ENCODE data around the gene KRTCAP2. TPM values are rescaled to one million over a fixed set of nuclear protein-coding genes. Genes with fewer than 3 reads are reported as not detected.
A peak's percentile ranks its signal among the peaks of the same experiment; 100 is the strongest.

Gene KRTCAP2
- total RNA-seq, 4 donors from 2014 or later = 48.6 to 109 (median 97.6) TPM

- 88 to 97% methylated on average over 3 of the region's 3 CpGs for WGBS, 2 donors
- intact Hi-C loops (cut with DNase I; ENCODE audit: low total_unique reads) = no loop called here
- TF ChIP-seq POLR2A (IDR thresholded peaks at IDR 0.05) = no peak
- TF ChIP-seq, protein P1, sequence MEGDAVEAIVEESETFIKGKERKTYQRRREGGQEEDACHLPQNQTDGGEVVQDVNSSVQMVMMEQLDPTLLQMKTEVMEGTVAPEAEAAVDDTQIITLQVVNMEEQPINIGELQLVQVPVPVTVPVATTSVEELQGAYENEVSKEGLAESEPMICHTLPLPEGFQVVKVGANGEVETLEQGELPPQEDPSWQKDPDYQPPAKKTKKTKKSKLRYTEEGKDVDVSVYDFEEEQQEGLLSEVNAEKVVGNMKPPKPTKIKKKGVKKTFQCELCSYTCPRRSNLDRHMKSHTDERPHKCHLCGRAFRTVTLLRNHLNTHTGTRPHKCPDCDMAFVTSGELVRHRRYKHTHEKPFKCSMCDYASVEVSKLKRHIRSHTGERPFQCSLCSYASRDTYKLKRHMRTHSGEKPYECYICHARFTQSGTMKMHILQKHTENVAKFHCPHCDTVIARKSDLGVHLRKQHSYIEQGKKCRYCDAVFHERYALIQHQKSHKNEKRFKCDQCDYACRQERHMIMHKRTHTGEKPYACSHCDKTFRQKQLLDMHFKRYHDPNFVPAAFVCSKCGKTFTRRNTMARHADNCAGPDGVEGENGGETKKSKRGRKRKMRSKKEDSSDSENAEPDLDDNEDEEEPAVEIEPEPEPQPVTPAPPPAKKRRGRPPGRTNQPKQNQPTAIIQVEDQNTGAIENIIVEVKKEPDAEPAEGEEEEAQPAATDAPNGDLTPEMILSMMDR (IDR thresholded peaks at IDR 0.05) = no peak
- H3K4me3 ChIP-seq (ENCODE audit: low read depth, poor library complexity, severe bottlenecking) = no peak overlapping the region
- DNase-seq (ENCODE audit: low spot score in 2 of 2) = no peak
Measured at GRCh38 chr1:155145491-155145890, 27.6 kb downstream of the KRTCAP2 start.

DNA sequence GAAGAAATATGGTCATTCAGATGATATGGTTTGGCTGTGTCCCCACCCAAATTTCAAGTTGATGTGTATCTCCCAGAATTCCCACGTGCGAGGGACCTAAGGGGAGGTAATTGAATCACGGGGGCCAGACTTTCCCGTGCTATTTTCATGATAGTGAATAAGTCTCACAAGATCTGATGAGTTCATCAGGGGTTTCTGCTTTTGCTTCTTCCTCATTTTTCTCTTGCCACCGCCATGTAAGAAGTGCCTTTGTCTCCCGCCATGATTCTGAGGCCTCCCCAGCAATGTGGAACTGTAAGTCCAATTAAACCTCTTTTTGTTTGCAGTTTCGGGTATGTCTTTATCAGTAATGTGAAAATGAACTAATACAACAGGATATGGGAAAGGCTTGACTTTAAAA, 31.4 kb downstream of the KRTCAP2 start:
- H3K4me3 ChIP-seq (ENCODE audit: low read depth, poor library complexity, severe bottlenecking) = no peak overlapping the region
- no peak for TF ChIP-seq POLR2A (IDR thresholded peaks at IDR 0.05)
- TF ChIP-seq, protein P1 (IDR thresholded peaks at IDR 0.05) = no peak
- 83 to 87% methylated on average over 7 of the region's 7 CpGs for WGBS, 2 donors
- DNase-seq (ENCODE audit: low spot score in 2 of 2) = no peak
- intact Hi-C loops (cut with DNase I; ENCODE audit: low total_unique reads) = no loop called here

DNA sequence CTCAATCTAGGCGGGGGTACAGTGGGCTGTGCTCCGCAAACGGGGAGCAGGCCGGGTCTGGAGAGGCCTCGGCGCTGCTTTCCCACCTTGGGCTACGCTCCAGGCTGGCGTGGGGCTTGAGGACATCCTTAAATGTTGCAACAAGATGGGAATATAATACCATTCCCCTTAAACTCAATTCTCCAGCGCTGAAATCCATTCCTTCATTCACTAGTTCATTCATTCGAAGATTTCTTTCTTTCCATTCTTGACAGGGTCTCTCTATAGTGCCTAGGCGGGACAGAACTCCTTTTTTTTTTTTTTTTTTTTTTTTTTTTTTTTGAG, 32.5 kb downstream of the KRTCAP2 start:
- intact Hi-C loops (cut with DNase I; ENCODE audit: low total_unique reads) = no loop called here
- DNase-seq (ENCODE audit: low spot score in 2 of 2) = no peak
- no peak overlapping the region for H3K4me3 ChIP-seq (ENCODE audit: low read depth, poor library complexity, severe bottlenecking)
- TF ChIP-seq POLR2A (IDR thresholded peaks at IDR 0.05) = no peak
- TF ChIP-seq, protein P1 (IDR thresholded peaks at IDR 0.05) = no peak
- 6 to 7% methylated on average over 11 of the region's 11 CpGs for WGBS, 2 donors

DNA sequence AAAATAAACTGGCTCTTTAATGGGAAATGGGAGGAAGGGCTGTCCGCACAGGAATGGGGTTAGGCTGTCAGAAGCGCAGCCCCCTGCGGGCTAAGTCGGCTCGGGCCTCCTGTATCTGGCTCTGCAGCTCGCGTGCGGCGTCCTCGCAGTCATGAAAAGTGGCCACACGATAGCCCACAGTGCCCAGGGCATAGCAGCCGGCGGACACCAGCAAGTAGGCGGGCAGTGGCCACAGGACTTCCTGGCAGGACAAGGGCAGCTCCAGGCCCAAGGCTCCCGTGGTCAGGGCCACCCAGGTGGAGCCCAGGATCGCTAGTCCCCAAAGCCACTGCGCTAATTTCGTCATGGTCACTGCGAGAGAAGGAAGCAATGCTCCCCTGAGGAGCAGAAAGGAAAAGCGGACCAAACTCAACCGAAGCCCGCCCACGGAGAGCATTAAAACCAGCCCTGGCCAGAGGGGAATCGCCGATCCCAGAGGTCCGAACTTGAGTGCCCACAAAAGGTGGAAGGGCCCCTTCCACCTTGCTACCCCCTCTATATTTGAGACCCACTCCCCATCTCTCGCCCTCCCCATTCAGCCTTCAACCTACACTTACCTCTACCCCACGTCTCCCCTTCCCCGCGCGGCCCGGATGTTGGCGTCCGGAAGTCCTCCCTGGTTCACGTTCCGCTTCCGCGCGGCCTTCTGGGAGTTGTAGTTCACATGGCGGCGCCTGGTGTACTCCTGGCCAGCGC, 33.0 kb downstream of the KRTCAP2 start, which contains the start of gene DPM3:
TSS of gene DPM3 (minus strand) at position 637 of the 735 bp plus-strand sequence. CDS start at position 346, 291 bp downstream.
- WGBS, 2 donors = 0% methylated on average over 37 to 41 of the region's 42 CpGs
- peak; percentile 87 to 98 for DNase-seq (ENCODE audit: low spot score in 2 of 2)
- intact Hi-C loops (cut with DNase I; ENCODE audit: low total_unique reads) = no loop called here
- TF ChIP-seq POLR2A (IDR thresholded peaks at IDR 0.05) = no peak
- TF ChIP-seq, protein P1 (IDR thresholded peaks at IDR 0.05) = no peak
- H3K4me3 ChIP-seq (ENCODE audit: low read depth, poor library complexity, severe bottlenecking) = peak within 1 kb of the TSS; percentile 44

DNA sequence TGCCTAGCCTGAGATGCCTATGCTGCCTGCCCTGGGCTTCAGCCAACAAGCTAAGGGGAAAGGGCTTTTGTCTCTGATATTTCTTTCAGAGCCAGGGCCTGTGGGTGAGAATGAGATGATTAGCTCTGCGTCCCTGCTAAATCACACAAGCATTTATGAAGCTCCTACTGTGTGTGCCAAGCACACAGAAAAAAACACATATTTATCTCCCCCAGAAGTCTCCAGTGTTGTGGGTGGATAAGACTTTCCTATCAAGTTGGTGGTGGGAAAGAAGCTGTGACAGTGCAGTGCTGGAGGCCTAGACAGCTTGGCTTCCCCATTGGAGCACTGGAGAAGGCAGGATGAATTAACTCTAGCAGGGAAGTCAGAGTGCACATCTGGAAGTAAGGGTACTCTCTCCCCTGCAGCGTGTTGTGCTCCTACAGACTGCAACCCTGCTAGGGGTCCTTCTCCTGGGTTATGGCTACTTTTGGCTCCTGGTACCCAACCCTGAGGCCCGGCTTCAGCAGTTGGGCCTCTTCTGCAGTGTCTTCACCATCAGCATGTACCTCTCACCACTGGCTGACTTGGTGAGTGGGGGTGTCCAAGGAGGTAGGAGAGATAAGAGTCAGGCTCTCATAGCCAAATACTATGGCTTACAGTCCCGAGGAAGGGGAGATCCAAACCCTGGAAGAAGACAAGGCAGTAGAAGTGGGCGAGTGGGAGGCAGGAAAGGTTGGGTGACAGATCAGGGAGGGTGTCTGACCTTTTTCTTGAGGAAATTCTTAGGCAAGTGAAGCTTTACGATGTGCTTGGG, 35.8 kb downstream of the KRTCAP2 start:
- intact Hi-C loops (cut with DNase I; ENCODE audit: low total_unique reads) = no loop called here
- TF ChIP-seq, protein P1 (IDR thresholded peaks at IDR 0.05) = no peak
- no peak for TF ChIP-seq POLR2A (IDR thresholded peaks at IDR 0.05)
- no peak overlapping the region for H3K4me3 ChIP-seq (ENCODE audit: low read depth, poor library complexity, severe bottlenecking)
- 83 to 88% methylated on average over 6 of the region's 6 CpGs for whole genome bisulfite sequencing, 2 donors
- DNase-seq (ENCODE audit: low spot score in 2 of 2) = no peak

Data from lower leg skin (tissue), 4 donors.